Stomach (tissue), 9 donors: ENCODE measurements around the gene NTM. TPM values are rescaled to one million over a fixed set of nuclear protein-coding genes. Genes with fewer than 3 reads are reported as not detected.

Experiments
- DNase-seq, 2 donors: peaks; one replicate each; pipeline versions ENCODE4 v3.0.0 to v3.0.0-alpha.2; 2013 to 2019
- H3K27ac ChIP-seq, 5 donors: fragments of 200-600 bp in 4 of 5; sonication (generic) in 4 of 5; one replicate each; pipeline ENCODE4 v1.5.1; 2013 to 2019; ENCODE audit warnings: mild to moderate bottlenecking in 1 of 5, moderate library complexity in 1 of 5
- H3K27me3 ChIP-seq, 3 donors: fragments of 200-600 bp; sonication (generic); one replicate each; pipeline ENCODE4 v1.5.1; 2017 to 2019; ENCODE audit warnings: mixed run types in 1 of 3
- H3K36me3 ChIP-seq, 4 donors: fragments of 200-600 bp; sonication (generic); 1 replicate in 3 of 4; 2 replicates in 1 of 4; pipeline ENCODE4 v1.5.1; 2016 to 2019
- H3K4me1 ChIP-seq, 4 donors: fragments of 200-600 bp; sonication (generic); one replicate each; pipeline ENCODE4 v1.5.1; 2016 to 2019
- H3K4me3 ChIP-seq, 4 donors: fragments of 200-600 bp; sonication (generic) in 3 of 4; one replicate each; pipeline ENCODE4 v1.5.1; 2016 to 2019; ENCODE audit warnings: mild to moderate bottlenecking in 1 of 4
- H3K9me3 ChIP-seq, 4 donors: fragments of 200-600 bp; sonication (generic); one replicate each; pipeline ENCODE4 v1.5.1; 2016 to 2019
- EP300 ChIP-seq: sonication (generic); formaldehyde crosslinking; IDR thresholded peaks from one replicate; pipeline ENCODE4 v1.6.1; 2017; ENCODE audit warnings: antibody characterized with exemption
- POLR2A ChIP-seq, 4 donors: fragments of 450-650 bp; IDR thresholded peaks; one replicate each; pipeline ENCODE4 v1.6.1; 2016; ENCODE audit warnings: antibody characterized with exemption in 4 of 4, control low read depth in 2 of 4, mild to moderate bottlenecking in 1 of 4, moderate library complexity in 1 of 4
- POLR2AphosphoS5 ChIP-seq, 3 donors: sonication (generic); formaldehyde crosslinking; IDR thresholded peaks; one replicate each; pipeline ENCODE4 v1.6.1; 2016; ENCODE audit warnings: antibody characterized with exemption in 3 of 3
- WGBS, 5 donors: extraction: QIAGEN DNeasy Blood & Tissue Kit in 3 of 5; methylation state at CpG; one replicate each; pipeline versions ENCODE4 v1.1.5 to v1.1.7; 2013 to 2018; 5-methylcytosine and 5-hydroxymethylcytosine counted together
- intact Hi-C: fragments of 100-400 bp; cut with DNase I; formaldehyde crosslinking; loops from one replicate; pipeline ENCODE4 v1.15.1; 2023; ENCODE audit warnings: low total_unique reads
- polyA plus RNA-seq, 3 donors: library from polyadenylated mRNA; stranded (reverse); fragments of 200-250 nt; gene quantifications; one replicate each; pipeline ENCODE4 v1.2.3, GENCODE V29; 2013
- total RNA-seq, 5 donors: library from RNA; depleted of rRNA; stranded (reverse); fragments of >200 nt; gene quantifications; one replicate each; pipeline versions ENCODE4 v1.1.0 to v1.2.3, GENCODE V29; 2014 to 2016
- TF ChIP-seq, protein P1 (sequence below), 7 experiments: fragments of 450-650 bp in 4 of 7; fragments of 200-600 bp in 3 of 7; sonication (generic) in 3 of 7; IDR thresholded peaks; one replicate each; pipeline ENCODE4 v1.5.1; 2016 to 2019; ENCODE audit warnings: antibody characterized with exemption in 7 of 7, control low read depth in 2 of 7, mild to moderate bottlenecking in 1 of 7
- donor health status: healthy with polysubstance abuse.
- donor health status: Bipolar disorder and iron deficiency.
- donor health status: healthy.

NTM gene
- total and polyA plus RNA-seq, 8 donors, result 0.50 to 8.4 (median 1.3) TPM; not detected in 3

- H3K27me3 ChIP-seq, result no peaks in the 10 kb centered on the region
- H3K9me3 ChIP-seq, result no peaks in the 10 kb centered on the region
- H3K27ac ChIP-seq, result no peak overlapping the region
- no peak for DNase-seq
- TF ChIP-seq, protein P1, sequence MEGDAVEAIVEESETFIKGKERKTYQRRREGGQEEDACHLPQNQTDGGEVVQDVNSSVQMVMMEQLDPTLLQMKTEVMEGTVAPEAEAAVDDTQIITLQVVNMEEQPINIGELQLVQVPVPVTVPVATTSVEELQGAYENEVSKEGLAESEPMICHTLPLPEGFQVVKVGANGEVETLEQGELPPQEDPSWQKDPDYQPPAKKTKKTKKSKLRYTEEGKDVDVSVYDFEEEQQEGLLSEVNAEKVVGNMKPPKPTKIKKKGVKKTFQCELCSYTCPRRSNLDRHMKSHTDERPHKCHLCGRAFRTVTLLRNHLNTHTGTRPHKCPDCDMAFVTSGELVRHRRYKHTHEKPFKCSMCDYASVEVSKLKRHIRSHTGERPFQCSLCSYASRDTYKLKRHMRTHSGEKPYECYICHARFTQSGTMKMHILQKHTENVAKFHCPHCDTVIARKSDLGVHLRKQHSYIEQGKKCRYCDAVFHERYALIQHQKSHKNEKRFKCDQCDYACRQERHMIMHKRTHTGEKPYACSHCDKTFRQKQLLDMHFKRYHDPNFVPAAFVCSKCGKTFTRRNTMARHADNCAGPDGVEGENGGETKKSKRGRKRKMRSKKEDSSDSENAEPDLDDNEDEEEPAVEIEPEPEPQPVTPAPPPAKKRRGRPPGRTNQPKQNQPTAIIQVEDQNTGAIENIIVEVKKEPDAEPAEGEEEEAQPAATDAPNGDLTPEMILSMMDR (IDR thresholded peaks at IDR 0.05), result no peak
- TF ChIP-seq POLR2AphosphoS5 (IDR thresholded peaks at IDR 0.05) (no peak), POLR2A (IDR thresholded peaks at IDR 0.05) (no peak), EP300 (no peak)
- H3K36me3 ChIP-seq, result no peaks in the 10 kb centered on the region
- intact Hi-C loops, result no loop called here
- no peak overlapping the region for H3K4me3 ChIP-seq
- no peaks in the 10 kb centered on the region for H3K4me1 ChIP-seq
- 86 to 92% (median 89%) methylated on average over 2 of the region's 2 CpGs for WGBS, 5 donors
These were observed 598.8 kb downstream of the NTM start for GRCh38 chr11:131969261-131969660.

- no peaks in the 10 kb centered on the region for H3K9me3 ChIP-seq
- no peak for DNase-seq
- H3K36me3 ChIP-seq, result no peaks in the 10 kb centered on the region
- peaks cover 0 to 9% (median 0%) of the 10 kb centered on the region in 3 donors for H3K27me3 ChIP-seq
- no peak overlapping the region for H3K4me3 ChIP-seq
- H3K27ac ChIP-seq, result no peak overlapping the region
- no peaks in the 10 kb centered on the region for H3K4me1 ChIP-seq
- 87 to 97% (median 94%) methylated on average over 2 of the region's 2 CpGs for WGBS, 5 donors
- TF ChIP-seq EP300 (no peak), POLR2A (IDR thresholded peaks at IDR 0.05) (no peak), POLR2AphosphoS5 (IDR thresholded peaks at IDR 0.05) (no peak)
- TF ChIP-seq, protein P1 (IDR thresholded peaks at IDR 0.05), result no peak
- intact Hi-C loops, result no loop called here
These were observed 602.6 kb downstream of the NTM start for GRCh38 chr11:131973061-131973460.

DNA sequence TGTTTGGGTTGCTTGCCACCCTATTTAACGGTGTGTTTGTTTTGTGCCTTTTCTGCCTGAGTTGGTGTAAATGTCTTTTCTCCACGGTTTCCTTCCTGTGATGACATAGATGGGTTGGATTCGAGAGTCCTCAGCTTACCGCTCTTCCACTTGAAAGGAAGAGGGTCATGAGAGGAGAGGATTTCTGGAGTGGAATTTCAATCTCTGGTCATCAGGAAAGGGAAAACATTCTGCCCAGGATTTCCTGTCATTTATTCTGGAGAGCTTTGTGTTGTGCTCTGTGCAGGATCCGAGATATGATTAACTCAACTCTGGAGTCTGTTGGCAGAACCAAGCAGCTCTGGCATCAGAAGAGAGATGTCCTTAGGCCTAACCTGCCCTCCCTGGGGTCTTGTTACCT is 605.2 kb downstream of the NTM start:
- TF ChIP-seq, protein P1 (IDR thresholded peaks at IDR 0.05), result no peak
- Histone ChIP-seq H3K9me3 (no peaks in the 10 kb centered on the region), H3K36me3 (no peaks in the 10 kb centered on the region), H3K27ac (no peak overlapping the region), H3K27me3 (peaks cover 0 to 9% (median 0%) of the 10 kb centered on the region in 3 donors), H3K4me3 (no peak overlapping the region), H3K4me1 (no peaks in the 10 kb centered on the region)
- no peak for DNase-seq
- intact Hi-C loops, result no loop called here
- WGBS, 5 donors, result 55 to 75% (median 66%) methylated on average over 5 of the region's 5 CpGs

- 54 to 67% (median 63%) methylated on average over 3 of the region's 3 CpGs for WGBS, 5 donors
- H3K27me3 ChIP-seq, result peaks cover 0 to 10% (median 0%) of the 10 kb centered on the region in 3 donors
- intact Hi-C loops, result no loop called here
These were observed 605.6 kb downstream of the NTM start for GRCh38 chr11:131976021-131976420.

More at GRCh38 chr11:131976021-131976420, 605.6 kb downstream of the NTM start:
- TF ChIP-seq, protein P1 (IDR thresholded peaks at IDR 0.05), result no peak
- no peak for TF ChIP-seq POLR2AphosphoS5 (IDR thresholded peaks at IDR 0.05)
- no peak for TF ChIP-seq EP300
- TF ChIP-seq POLR2A (IDR thresholded peaks at IDR 0.05), result no peak
- Histone ChIP-seq H3K27ac (no peak overlapping the region), H3K36me3 (no peaks in the 10 kb centered on the region), H3K9me3 (no peaks in the 10 kb centered on the region), H3K4me1 (no peaks in the 10 kb centered on the region), H3K4me3 (no peak overlapping the region)
- no peak for DNase-seq
